ACHN (cell line): Measurements from ENCODE around the gene CORO2B.

Experiments
- DNase-seq: peaks from one replicate; pipeline ENCODE4 v3.0.0-alpha.2; 2015
- in situ Hi-C: cut with HindIII; loops from 2 replicates; pipeline ENCODE4 v1.10.0; 2017; ENCODE audit warnings: low sequenced_read_pairs, low pct_ligation_motif_present, low pct_unique_long_range_greater_than_20kb

The CORO2B gene

DNA sequence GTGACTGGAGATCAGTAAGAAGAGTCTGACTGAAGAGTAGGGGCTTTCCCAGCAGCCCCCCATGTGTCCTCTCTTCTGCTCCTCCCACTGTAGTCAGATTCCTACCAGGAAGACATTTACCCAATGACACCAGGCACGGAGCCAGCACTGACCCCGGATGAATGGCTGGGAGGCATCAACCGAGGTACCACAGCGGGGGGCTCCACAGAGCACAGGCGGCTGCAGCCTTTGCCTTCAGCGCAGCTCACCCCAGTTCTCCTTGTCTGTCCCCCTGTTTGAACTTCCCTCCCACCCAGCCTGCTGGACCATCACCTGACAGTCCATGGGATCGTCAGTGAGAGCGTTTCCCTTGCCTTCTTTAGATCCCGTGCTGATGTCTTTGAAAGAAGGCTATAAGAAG, 140.3 kb downstream of the CORO2B start:
- no peak for DNase-seq
- in situ Hi-C loops: no loop called here

DNA sequence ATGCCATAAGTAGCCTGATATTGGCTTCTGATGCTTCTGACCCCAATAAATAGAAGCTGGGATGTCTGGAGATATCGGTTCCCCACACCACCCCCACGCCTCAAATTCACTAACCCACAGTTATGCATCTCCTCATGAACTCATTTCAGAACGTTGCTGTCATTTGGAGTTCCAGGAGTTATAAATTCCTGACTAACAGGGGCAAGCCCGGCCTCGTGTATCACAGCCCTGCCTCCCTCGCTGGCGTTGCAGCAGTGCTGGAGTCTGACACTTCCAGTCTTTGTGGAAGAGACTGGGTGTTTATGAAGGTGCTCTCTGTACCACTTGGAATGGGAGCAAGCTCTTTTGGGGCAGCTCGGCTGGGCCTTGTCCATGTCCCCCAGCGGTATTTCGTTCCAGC, 140.9 kb downstream of the CORO2B start:
- in situ Hi-C loops: no loop called here
- no peak for DNase-seq

DNA sequence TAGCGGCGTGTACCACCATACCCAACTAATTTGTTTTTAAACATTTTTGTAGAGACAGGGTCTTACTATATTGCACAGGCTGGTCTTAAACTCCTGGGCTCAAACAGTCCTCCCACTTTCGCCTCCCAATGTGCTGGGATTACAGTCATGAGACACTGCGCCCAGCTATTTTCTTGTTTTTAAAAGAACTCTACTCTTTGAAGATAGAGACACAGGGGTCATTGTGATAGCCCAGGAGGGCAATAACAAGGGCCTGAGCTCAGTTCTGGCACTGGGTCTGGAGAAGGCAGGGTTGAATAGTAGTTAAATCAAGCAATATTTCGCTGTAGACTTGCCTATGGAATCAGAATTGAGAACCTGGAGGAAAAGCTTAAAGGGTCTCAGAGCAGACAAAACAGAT, 143.1 kb downstream of the CORO2B start:
- DNase-seq: no peak
- in situ Hi-C loops: no loop called here

DNA sequence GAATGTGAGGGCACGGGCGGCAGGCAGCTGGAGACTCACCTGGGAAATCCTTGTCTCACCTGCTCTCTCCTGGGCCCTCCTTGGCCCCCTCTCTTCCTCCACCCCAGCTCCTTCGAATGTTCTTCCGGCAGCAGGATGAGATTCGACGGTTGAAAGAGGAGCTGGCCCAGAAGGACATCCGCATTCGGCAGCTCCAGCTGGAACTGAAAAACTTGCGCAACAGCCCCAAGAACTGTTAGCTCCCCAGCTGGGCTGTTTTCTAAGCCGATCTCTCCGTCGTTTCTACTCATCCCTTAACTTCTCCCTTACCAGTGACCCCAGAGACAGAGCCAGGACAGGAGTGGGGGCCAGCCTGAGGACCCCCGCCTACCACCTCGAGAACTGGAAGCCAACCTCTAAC, 146.9 kb downstream of the CORO2B start:
- in situ Hi-C loops: no loop called here
- no peak for DNase-seq

DNA sequence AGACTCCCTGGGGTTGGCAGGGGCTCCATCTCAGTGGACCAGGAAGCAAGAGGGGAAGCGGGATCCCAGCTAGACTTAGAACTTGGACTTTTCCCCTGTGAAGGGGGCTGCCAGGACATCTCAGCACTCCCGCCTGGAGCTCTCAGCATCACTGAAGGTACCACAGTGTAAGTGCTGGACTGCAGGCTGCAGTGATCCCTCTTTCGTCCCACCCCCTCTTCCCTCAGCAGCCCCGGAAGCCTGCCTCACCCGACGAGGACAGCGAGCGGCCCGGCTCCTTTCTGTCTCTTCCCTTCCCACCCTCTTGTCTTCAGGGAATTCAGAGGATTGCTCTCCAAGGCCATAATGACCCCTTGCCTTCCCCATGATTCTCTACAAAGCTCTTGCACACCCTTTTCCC, 147.5 kb downstream of the CORO2B start:
- DNase-seq: no peak
- in situ Hi-C loops: no loop called here

DNA sequence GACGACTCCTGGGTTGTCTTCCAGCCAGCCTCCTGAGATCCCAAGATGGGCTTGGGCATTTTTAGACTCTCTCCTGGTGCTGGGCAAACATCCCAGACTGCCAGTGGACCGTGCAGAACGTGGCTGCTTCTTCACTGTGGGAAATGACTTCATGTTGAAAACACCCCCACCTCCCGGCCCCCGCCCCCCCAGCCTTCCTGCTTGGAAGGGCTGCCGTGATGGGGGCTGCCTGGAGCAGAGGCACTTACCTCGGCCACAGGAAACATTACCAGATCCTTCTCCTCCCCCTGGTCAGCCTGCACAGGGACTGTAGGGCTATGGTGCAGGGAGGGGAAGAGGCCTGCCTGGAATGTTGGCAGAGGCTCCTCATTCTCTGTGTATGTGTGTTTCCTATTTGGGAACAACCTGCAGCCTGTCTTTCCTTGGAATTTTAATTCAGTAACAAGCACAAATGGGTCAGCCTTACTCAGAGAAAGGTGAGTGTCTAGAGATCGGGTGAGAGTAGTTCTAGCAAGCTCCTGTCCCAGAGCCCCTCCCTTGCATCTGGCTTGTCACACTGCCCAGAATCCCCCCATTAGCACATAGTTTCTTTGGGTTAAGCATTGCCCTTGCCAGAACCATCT, 151.1 kb downstream of the CORO2B start:
- in situ Hi-C loops: no loop called here
- DNase-seq: peak; percentile 62

DNA sequence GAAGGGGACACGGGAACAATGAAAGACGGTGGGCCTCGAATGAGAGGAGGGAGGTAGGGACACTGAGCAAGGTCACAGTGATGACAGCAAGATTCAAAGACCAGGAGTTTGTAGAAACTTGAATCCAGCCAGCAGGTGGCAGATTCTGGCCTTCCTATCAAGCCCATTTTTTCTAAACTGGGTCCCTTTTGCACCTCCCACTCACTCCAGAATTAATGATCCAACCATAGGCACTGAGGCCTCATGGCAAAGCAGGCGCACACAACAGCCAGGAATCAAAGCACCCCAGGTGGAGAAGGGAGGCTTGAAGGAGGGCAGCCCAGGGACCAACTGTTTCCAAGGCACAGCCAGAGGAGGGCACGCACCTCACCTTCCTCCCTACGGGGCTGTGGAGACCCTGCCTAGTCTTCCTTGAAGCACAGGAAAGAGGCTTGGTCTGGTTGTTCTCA, 151.7 kb downstream of the CORO2B start:
- peak; percentile 70 for DNase-seq
- in situ Hi-C loops: no loop called here

DNA sequence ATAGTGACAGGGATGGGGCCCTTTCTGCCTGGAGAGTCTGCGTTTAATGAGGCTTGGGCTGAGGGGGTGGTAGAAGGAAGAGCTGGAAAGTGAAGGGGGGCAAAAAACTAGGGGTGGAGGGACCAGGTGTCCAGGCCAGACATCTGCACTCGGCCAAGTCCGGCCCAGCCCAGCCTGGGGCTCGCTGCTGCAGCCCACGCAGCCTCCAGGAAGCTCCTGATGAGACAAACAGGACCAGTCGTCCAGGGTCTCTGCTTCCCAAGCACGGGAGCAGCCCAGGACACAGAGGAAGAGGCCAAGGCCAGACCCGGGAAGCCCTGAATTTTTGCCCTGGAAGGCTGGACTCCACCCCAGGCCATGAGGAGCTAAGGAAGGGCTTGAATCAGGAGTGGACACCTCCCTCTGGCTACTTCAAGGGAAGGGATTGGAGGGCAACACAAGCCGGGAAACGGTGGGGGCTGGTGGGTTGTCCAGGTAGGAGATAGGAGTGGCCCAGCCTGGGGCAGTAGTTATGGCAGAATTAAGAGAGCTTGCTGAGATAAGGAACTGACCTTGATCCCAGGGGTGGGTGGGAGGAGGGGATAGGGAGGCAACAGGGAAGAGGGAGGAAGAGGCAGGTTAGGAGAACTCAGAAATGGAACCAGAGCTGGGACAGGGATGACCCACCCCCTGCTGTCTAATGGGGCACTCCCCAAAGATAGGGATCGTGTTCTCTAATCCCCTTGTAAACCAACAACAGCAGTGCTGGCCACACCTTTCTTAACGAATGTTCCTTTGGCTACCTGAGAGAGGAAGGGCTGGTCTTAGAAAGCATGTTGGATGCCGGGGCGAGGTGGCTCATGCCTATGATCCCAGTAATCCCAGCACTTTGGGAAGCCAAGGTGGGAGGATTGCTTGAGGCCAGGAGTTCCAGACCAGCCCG, 152.4 kb downstream of the CORO2B start:
- no peak for DNase-seq
- in situ Hi-C loops: no loop called here

DNA sequence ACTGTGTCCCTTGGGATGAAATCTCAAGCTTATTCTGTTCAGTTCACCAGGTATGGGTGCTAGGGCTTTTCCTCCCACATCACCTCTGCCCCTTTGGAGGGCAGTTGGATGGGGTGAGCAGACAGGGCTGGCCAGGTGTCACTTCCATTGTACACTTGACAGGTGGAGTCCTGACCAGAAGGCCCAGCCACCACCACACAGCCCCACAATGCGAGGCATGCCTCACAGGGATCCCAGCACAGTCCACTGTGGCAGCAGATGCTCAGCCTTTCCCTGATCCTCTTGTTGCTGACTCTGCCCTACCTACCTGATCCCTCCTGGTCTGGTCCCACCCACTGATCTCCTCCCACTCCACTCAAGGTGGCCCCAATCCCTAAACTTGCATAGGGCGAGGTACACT, 153.7 kb downstream of the CORO2B start:
- DNase-seq: no peak
- in situ Hi-C loops: no loop called here

DNA sequence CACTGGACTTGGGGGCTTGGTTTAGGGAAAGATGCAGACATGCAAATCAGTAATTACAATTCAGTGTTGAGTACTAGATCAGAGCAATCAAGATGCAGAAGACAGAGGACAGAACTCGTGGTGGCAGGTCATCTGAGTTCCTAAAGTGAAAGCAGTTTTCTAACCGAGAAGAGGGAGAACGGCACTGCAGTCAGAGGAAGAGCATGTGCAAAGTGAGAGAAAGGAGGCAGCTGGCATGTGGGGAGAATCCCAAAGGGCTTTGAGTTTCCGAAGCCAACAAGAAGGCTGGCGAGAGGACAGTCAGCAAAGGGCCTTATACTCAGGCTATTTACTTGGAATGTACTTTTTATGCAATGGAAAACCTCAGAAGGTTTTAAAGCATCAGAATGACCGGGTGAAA, 154.9 kb downstream of the CORO2B start:
- in situ Hi-C loops: no loop called here
- DNase-seq: no peak

DNA sequence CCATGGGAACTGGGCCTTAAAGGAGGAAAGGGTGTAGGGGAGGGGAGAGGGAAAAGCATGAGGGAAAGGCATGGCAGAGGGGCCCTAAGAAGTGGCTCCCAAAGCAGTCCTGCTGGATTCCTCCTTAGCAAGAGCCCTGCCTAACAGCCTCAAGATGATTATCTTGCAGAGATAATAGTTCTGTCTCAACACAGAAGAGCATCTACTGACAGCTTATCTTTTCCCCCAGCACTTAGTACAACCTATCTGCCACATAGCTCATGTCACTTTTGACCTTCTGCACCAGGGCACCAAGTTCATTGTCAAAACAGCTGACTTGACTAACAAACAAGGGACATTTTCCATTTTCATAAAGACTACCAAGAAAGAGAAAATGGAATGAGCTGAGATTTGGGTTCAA, 155.6 kb downstream of the CORO2B start:
- no peak for DNase-seq
- in situ Hi-C loops: no loop called here

DNA sequence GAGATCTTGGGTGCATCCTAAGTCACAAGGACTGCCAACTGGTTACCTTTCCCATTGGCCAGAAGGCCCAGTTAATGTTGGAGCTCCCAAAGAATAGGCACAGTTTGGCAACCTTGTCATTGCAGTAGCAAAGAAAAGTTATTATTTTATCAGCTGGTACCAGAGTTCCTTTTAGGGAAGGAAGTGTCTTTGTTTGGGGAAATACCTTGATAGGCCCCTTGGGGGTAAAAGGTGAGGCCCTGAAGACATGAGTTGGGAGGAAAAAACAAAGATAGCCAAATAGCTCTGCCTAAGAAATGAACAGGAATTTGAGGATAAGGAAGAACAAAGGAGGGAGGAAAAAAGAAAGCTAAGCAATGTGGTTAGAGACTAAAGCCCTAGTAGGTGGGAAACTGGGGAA, 156.1 kb downstream of the CORO2B start:
- DNase-seq: no peak
- in situ Hi-C loops: no loop called here

DNA sequence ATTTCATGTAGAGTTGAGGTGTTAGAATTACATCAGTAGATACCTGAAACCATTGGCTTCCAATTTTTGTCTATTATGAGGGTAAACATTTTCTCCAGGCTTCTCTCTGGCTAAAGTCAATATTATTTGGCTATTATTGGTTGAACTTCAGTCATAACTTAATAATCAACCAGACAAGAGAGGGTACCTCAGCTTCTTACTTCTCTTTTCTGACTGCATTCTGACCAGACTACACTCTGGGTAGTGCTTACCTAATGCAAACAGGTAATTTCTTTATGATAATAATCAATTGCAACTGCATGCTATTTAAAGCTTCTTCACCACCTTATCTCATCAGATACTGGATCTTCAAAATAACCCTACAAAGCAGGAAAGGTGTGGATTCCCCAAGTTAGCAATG, 156.8 kb downstream of the CORO2B start:
- in situ Hi-C loops: no loop called here
- DNase-seq: no peak

DNA sequence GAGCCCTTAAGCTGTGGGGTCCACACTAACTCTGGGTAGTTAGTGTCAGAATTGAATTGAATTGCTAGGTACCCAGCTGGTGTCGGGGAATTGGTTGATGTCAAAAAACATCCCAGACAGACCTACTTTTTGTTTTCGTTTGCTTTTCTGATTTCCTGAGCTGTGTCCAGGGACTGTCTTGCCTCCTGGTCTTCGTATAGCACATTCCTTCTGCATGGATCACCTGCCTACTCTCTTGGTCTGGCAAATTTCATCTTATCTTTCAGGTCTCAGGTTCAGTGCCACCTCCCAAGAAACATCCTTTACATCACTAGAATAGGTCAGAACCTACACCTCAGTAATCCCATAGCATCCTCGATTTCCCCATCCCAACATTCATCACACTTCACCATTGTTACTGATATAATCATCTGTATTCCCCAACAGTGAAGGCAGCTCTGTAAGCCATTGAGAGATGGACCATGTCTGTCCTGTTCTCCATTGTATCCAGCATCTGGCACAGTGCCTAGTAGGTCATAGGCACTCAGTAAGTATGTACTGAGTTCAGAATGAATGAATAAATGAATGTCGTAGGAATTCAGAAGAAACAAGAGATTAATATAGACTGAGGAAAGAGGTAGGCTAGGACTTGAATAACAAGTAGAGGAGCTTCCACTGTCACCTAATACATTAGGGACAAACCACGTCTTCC, 160.7 kb downstream of the CORO2B start:
- in situ Hi-C loops: no loop called here

DNA sequence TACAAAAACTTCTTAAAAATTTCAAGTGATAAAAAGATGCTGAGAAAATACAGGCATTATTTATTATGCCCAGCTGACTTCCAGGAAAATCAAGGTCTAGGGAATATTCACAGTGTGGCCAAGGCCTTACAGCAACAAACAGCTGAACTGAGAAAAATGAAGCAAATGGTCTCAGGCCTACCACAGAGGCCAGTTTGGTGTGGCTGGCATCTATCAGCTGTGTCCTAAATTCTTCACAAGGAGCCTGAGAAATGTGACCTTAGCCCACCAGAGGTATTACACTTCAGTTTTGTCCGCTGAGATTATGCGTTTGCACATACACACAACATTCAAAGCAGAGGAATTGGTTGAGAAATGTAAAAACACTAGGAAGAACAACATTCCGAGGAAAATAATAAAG, 164.5 kb downstream of the CORO2B start:
- in situ Hi-C loops: no loop called here
- no peak for DNase-seq

More for the DNA sequence above, 160.7 kb downstream of the CORO2B start:
- DNase-seq: no peak

DNA sequence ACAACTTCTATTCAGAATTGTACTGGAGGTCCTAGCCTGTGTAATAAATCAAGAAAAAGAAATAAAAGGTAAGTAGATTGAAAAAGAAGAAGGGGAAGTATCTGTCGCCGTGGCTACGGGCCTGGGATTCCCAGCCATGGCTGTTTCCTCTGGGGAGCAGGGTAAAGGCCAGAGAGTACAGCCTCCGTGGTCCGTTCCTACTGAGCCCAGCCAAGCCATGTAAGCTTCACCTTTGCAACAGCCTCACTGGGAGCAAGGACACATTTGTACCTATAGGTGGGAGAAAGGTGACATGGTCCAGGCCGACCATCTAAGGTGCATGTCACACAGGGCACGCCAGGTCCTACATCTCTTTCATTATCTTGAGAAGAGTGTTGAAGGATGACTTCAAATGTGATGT, 170.6 kb downstream of the CORO2B start:
- no peak for DNase-seq
- in situ Hi-C loops: no loop called here

DNA sequence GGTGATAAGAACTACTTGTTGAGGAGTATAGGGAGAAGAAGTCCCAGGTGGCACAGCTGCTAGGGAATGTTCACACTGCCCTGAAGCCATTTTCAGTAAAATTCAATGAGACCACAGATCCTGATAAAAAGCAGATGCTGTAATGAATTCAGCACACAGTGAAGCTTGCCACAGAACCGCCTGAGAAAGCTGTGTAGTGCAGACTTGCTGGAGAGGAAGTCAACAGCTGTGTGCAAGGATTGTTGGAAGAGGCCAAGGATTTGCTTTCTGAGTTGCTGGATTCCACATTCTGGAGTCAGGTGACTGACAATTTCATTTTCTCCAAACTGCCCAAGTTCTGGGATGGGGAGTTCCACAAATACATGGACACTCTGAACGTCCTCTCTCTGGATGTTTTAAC, 171.0 kb downstream of the CORO2B start:
- in situ Hi-C loops: no loop called here
- DNase-seq: no peak

DNA sequence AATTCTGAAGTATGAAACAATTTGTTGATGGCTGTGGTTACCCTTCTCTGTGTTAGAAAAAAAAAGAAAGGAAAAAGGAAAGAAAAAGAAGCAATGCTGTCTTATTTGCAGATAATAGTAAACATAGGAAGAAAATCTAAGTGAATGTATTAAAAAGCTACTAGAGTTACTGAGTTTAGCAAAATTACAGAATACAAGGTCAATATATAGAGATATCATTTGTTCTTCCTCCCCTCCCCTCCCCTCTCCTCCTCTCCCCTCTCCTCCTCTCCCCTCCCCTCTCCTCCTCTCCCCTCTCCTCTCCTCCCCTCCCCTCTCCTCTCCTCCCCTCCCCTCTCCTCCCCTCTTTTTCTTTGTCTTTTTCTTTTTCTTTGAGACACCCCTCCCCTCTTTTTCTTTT, 172.8 kb downstream of the CORO2B start:
- DNase-seq: no peak
- in situ Hi-C loops: no loop called here

DNA sequence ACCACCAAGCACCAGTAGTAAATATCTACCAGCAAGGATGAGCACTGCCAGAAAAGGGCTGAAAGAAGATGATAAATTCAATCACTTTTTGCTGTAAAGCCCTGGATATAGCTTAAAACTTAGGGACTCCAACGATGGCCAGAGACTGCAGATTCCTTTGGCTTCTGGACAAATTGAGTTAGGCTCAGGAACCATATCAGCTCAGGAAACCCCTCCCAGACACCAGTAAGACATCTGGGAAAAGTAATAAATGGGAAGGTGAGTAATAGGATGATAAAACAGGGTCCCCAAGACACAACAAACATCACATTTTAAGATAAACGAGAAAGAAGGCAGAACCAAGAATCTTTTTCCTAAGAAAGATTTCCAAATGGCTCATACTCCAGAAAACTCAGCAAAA, 176.9 kb downstream of the CORO2B start:
- DNase-seq: no peak
- in situ Hi-C loops: no loop called here
